SK-N-SH treated with all-trans-retinoic acid at 6 μM for 48 hours (cell line): ENCODE data around the gene CORO6.

Experiments
- ATAC-seq: fragments of 200-7000 bp; cut with Tn5 transposase; 3 replicates; pipeline ENCODE4 v1.9.1; 2020; ENCODE audit warnings: mild to moderate bottlenecking, moderate library complexity
- ARNTL ChIP-seq: fragments of 450-650 bp; formaldehyde crosslinking; IDR thresholded peaks from 2 replicates; pipeline ENCODE4 v1.5.0; 2020; ENCODE audit warnings: low read depth, mild to moderate bottlenecking, moderate library complexity, borderline replicate concordance
- BACH2 ChIP-seq: fragments of 250-450 bp; sonication (Bioruptor Pico); IDR thresholded peaks from 2 replicates; pipeline ENCODE4 v1.9.0; 2021; ENCODE audit warnings: mild to moderate bottlenecking, borderline replicate concordance
- CSDC2 ChIP-seq: fragments of 250-450 bp; sonication (Bioruptor Pico); IDR thresholded peaks from 2 replicates; pipeline ENCODE4 v1.5.0; 2020; ENCODE audit warnings: mild to moderate bottlenecking, moderate library complexity
- ESRRG ChIP-seq: fragments of 250-450 bp; sonication (Bioruptor Pico); IDR thresholded peaks from 2 replicates; pipeline ENCODE4 v1.6.1; 2021; ENCODE audit warnings: mild to moderate bottlenecking
- GLIS3 ChIP-seq: fragments of 250-450 bp; sonication (Bioruptor Pico); IDR thresholded peaks from 2 replicates; pipeline ENCODE4 v1.5.0; 2020; ENCODE audit warnings: mild to moderate bottlenecking, moderate library complexity
- ISL1 ChIP-seq: fragments of 250-450 bp; sonication (Bioruptor Pico); IDR thresholded peaks from 2 replicates; pipeline ENCODE4 v2.1.2; 2022; ENCODE audit warnings: mild to moderate bottlenecking, moderate library complexity
- PPARA ChIP-seq: fragments of 250-450 bp; sonication (Bioruptor Pico); IDR thresholded peaks from 2 replicates; pipeline ENCODE4 v1.5.0; 2020; ENCODE audit warnings: mild to moderate bottlenecking, borderline replicate concordance
- RARB ChIP-seq: fragments of 250-450 bp; sonication (Bioruptor Pico); IDR thresholded peaks from 2 replicates; pipeline ENCODE4 v1.8.0; 2021; ENCODE audit warnings: mild to moderate bottlenecking, moderate library complexity
- SNAI2 ChIP-seq: fragments of 250-450 bp; sonication (Bioruptor Pico); IDR thresholded peaks from 2 replicates; pipeline ENCODE4 v1.5.0; 2020; ENCODE audit warnings: mild to moderate bottlenecking, moderate library complexity
- TCF4 ChIP-seq: fragments of 250-450 bp; sonication (Bioruptor Pico); IDR thresholded peaks from 2 replicates; pipeline ENCODE4 v1.8.0; 2021; ENCODE audit warnings: mild to moderate bottlenecking, moderate library complexity, borderline replicate concordance
- TOX ChIP-seq: fragments of 250-450 bp; sonication (Bioruptor Pico); IDR thresholded peaks from 2 replicates; pipeline ENCODE4 v1.8.0; 2021; ENCODE audit warnings: mild to moderate bottlenecking, moderate library complexity, borderline replicate concordance
- ZC3H10 ChIP-seq: fragments of 250-450 bp; sonication (Bioruptor Pico); IDR thresholded peaks from 2 replicates; pipeline ENCODE4 v1.5.1; 2021; ENCODE audit warnings: mild to moderate bottlenecking, moderate library complexity
- ZFP3 ChIP-seq: fragments of 250-450 bp; sonication (Bioruptor Pico); IDR thresholded peaks from 2 replicates; pipeline ENCODE4 v1.5.0; 2020; ENCODE audit warnings: mild to moderate bottlenecking, moderate library complexity
- ZFP30 ChIP-seq: fragments of 450-650 bp; formaldehyde crosslinking; IDR thresholded peaks from 2 replicates; pipeline ENCODE4 v1.5.0; 2022; ENCODE audit warnings: mild to moderate bottlenecking, moderate library complexity
- ZNF565 ChIP-seq: fragments of 450-650 bp; formaldehyde crosslinking; conservative IDR thresholded peaks from 2 replicates; pipeline ENCODE4 v1.5.0; 2020; ENCODE audit warnings: low read depth, mild to moderate bottlenecking, moderate library complexity
- ZNF70 ChIP-seq: fragments of 450-650 bp; formaldehyde crosslinking; IDR thresholded peaks from 2 replicates; pipeline ENCODE4 v1.5.0; 2020; ENCODE audit warnings: mild to moderate bottlenecking, moderate library complexity
- ZNF8 ChIP-seq: fragments of 450-650 bp; formaldehyde crosslinking; IDR thresholded peaks from 2 replicates; pipeline ENCODE4 v1.5.0; 2020; ENCODE audit warnings: mild to moderate bottlenecking, moderate library complexity
- TF ChIP-seq, protein P1 (sequence below): fragments of 250-450 bp; sonication (Bioruptor Pico); IDR thresholded peaks from 2 replicates; pipeline ENCODE4 v1.8.0; 2021; ENCODE audit warnings: low read depth, mild to moderate bottlenecking, moderate library complexity, borderline replicate concordance
- TF ChIP-seq, protein P2 (sequence below): fragments of 250-450 bp; sonication (Bioruptor Pico); IDR thresholded peaks from 2 replicates; pipeline ENCODE4 v1.5.0; 2020; ENCODE audit warnings: mild to moderate bottlenecking, moderate library complexity
- TF ChIP-seq, protein P3 (sequence below): fragments of 250-450 bp; sonication (Bioruptor Pico); IDR thresholded peaks from 2 replicates; pipeline ENCODE4 v1.8.0; 2020; ENCODE audit warnings: mild to moderate bottlenecking, moderate library complexity, borderline replicate concordance
- TF ChIP-seq, protein P4 (sequence below): fragments of 250-450 bp; sonication (Bioruptor Pico); IDR thresholded peaks from 2 replicates; pipeline ENCODE4 v1.5.1; 2020; ENCODE audit warnings: low read depth, mild to moderate bottlenecking, moderate library complexity

The CORO6 gene

DNA sequence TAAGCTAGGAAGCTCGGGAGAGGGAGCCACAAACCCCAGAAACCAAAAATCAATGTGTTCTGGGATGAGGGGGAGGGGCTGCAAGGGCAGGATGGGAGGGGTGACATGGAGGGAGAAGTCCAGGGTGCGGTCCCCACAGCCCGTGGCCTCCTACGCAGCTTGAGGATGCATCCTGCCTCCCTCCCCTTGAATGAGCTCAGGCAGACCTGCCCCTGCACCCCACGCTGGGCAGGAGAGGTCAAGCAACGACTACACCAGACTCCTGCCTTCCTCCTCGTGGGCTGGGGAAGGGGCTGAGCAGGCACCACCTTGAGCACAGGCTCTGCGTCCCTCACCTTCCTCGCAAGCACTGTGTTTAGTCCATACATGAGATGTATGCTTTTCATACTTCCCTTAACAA is 25.9 kb downstream of the CORO6 start (continued):
- TF ChIP-seq, protein P1, sequence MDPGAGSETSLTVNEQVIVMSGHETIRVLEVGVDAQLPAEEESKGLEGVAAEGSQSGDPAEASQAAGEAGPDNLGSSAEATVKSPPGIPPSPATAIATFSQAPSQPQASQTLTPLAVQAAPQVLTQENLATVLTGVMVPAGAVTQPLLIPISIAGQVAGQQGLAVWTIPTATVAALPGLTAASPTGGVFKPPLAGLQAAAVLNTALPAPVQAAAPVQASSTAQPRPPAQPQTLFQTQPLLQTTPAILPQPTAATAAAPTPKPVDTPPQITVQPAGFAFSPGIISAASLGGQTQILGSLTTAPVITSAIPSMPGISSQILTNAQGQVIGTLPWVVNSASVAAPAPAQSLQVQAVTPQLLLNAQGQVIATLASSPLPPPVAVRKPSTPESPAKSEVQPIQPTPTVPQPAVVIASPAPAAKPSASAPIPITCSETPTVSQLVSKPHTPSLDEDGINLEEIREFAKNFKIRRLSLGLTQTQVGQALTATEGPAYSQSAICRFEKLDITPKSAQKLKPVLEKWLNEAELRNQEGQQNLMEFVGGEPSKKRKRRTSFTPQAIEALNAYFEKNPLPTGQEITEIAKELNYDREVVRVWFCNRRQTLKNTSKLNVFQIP (CRISPR knock-in tag) = no peak
- no peak for TF ChIP-seq ZC3H10 (CRISPR knock-in tag)
- TF ChIP-seq ZFP3 = no peak
- no peak for TF ChIP-seq PPARA
- TF ChIP-seq ARNTL = no peak
- no peak for TF ChIP-seq ZNF565 (CRISPR knock-in tag)
- no peak for TF ChIP-seq GLIS3 (CRISPR knock-in tag)
- TF ChIP-seq, protein P2, sequence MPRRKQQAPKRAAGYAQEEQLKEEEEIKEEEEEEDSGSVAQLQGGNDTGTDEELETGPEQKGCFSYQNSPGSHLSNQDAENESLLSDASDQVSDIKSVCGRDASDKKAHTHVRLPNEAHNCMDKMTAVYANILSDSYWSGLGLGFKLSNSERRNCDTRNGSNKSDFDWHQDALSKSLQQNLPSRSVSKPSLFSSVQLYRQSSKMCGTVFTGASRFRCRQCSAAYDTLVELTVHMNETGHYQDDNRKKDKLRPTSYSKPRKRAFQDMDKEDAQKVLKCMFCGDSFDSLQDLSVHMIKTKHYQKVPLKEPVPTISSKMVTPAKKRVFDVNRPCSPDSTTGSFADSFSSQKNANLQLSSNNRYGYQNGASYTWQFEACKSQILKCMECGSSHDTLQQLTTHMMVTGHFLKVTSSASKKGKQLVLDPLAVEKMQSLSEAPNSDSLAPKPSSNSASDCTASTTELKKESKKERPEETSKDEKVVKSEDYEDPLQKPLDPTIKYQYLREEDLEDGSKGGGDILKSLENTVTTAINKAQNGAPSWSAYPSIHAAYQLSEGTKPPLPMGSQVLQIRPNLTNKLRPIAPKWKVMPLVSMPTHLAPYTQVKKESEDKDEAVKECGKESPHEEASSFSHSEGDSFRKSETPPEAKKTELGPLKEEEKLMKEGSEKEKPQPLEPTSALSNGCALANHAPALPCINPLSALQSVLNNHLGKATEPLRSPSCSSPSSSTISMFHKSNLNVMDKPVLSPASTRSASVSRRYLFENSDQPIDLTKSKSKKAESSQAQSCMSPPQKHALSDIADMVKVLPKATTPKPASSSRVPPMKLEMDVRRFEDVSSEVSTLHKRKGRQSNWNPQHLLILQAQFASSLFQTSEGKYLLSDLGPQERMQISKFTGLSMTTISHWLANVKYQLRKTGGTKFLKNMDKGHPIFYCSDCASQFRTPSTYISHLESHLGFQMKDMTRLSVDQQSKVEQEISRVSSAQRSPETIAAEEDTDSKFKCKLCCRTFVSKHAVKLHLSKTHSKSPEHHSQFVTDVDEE (CRISPR knock-in tag) = no peak

DNA sequence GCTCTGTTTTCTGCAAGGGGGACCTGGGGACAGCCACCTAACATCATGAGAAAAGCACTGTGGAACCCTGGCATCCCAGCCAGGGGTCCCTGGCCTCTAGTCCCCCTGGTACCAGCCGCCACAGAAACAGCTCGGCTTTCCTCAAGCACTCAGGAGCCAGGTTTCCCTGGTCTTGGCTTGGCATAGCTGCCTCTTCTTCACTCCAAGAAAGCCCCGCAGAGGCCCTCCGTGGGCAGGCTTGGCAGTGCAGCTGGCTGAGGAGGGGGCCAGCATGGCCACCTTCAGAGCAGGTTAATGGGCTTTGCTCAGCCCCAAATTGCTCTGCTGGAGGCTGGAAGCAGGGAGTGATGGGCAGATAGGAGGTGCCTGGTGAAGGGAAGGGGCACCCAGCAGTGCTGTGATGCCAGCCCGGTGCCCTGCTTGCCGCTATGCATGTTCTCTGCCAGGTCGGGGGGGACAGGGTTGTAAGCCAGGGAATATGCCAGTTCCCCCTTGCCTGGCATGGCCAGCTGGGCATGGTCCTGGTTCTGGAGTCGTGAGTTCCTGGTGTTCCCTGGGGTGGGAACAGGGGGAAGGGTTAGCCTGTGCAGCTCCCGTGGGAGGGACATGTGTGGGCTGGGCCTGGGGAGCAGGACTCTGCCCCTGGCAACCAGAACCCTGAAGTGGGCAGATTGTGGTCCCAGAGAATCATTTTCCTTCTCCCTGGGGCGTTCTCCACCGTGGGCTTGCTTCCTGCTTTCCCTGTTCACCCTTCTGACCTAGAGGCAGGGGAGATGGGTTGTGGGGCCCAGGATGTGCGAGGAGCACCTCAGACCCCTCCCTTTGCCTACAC is 26.6 kb downstream of the CORO6 start:
- TF ChIP-seq ZNF70 (CRISPR knock-in tag) (no peak), ZNF8 (CRISPR knock-in tag) (no peak), ZNF565 (CRISPR knock-in tag) (no peak), GLIS3 (CRISPR knock-in tag) (no peak), SNAI2 (no peak), CSDC2 (no peak)
- TF ChIP-seq, protein P3, sequence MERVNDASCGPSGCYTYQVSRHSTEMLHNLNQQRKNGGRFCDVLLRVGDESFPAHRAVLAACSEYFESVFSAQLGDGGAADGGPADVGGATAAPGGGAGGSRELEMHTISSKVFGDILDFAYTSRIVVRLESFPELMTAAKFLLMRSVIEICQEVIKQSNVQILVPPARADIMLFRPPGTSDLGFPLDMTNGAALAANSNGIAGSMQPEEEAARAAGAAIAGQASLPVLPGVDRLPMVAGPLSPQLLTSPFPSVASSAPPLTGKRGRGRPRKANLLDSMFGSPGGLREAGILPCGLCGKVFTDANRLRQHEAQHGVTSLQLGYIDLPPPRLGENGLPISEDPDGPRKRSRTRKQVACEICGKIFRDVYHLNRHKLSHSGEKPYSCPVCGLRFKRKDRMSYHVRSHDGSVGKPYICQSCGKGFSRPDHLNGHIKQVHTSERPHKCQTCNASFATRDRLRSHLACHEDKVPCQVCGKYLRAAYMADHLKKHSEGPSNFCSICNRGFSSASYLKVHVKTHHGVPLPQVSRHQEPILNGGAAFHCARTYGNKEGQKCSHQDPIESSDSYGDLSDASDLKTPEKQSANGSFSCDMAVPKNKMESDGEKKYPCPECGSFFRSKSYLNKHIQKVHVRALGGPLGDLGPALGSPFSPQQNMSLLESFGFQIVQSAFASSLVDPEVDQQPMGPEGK (CRISPR knock-in tag) = no peak
- no peak for ATAC-seq

DNA sequence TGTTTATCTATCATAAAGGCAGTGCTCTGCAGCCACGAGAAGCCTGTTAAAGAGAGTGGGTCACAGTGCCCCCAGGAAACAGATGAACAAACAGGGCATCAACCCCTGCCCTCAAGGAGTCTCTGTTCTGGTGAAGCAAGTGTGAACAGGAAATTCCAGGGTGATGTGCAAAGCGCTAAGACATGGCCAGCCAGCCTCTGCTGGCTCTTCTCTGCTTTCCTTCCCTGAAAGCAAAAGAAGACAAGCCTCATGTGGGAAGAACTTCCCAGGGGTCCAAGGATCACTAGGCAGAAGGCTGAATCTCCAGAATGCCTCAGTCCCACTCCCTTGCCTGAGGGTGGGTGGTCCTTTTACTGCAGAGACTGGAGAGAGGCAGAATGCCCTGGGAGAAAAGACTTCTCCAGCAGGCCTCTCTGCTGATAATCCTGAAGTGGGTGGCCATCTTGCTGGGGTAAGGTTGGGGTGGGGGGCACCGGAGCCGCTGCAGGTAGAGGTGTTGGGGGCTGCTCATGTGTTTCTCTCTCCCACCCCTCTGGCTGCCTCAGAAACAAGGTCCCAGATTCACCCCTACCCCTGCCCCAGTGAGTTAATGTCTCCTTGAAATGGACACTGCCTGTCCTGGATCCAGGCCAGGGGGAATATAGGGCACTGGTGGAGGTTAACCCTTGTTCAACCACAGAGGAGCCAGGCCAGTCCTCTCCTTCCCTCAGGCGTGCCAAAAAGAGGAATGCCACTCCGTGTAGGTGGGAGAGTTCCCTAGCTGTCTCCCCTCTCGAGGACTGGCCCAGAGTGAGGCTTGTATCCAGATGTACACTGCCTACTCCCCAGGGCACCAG is 27.4 kb downstream of the CORO6 start:
- no peak for ATAC-seq
- TF ChIP-seq TOX (CRISPR knock-in tag) = no peak
- no peak for TF ChIP-seq TCF4 (CRISPR knock-in tag)
- TF ChIP-seq ISL1 (CRISPR knock-in tag) = no peak
- no peak for TF ChIP-seq ZC3H10 (CRISPR knock-in tag)
- no peak for TF ChIP-seq ZFP30
- TF ChIP-seq, protein P2 (CRISPR knock-in tag) = no peak
- TF ChIP-seq, protein P4, sequence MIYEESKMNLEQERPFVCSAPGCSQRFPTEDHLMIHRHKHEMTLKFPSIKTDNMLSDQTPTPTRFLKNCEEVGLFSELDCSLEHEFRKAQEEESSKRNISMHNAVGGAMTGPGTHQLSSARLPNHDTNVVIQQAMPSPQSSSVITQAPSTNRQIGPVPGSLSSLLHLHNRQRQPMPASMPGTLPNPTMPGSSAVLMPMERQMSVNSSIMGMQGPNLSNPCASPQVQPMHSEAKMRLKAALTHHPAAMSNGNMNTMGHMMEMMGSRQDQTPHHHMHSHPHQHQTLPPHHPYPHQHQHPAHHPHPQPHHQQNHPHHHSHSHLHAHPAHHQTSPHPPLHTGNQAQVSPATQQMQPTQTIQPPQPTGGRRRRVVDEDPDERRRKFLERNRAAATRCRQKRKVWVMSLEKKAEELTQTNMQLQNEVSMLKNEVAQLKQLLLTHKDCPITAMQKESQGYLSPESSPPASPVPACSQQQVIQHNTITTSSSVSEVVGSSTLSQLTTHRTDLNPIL = no peak
- no peak for TF ChIP-seq CSDC2
- TF ChIP-seq RARB (CRISPR knock-in tag) = no peak
- TF ChIP-seq ESRRG = no peak
- no peak for TF ChIP-seq ARNTL
- no peak for TF ChIP-seq ZNF70 (CRISPR knock-in tag)
- TF ChIP-seq GLIS3 (CRISPR knock-in tag) = no peak
- TF ChIP-seq BACH2 (CRISPR knock-in tag) = no peak
